WI38 (cell line): ENCODE data around the gene SPATA6.
"Not testable (repeated sequence)": the region's sequence is repeated elsewhere in the genome, so short reads cannot be mapped to it uniquely, and the experiment has no call there.

Experiments used
- H3K4me3 ChIP-seq: 2 replicates; pipeline ENCODE4 v1.5.1; 2011; ENCODE audit warnings: low read depth, mild to moderate bottlenecking, control low read depth, low read length
- CTCF ChIP-seq: IDR thresholded peaks from 2 replicates; pipeline ENCODE4 v1.5.1; 2012; ENCODE audit warnings: low read depth, mild to moderate bottlenecking, control low read depth, low read length

Gene SPATA6

DNA sequence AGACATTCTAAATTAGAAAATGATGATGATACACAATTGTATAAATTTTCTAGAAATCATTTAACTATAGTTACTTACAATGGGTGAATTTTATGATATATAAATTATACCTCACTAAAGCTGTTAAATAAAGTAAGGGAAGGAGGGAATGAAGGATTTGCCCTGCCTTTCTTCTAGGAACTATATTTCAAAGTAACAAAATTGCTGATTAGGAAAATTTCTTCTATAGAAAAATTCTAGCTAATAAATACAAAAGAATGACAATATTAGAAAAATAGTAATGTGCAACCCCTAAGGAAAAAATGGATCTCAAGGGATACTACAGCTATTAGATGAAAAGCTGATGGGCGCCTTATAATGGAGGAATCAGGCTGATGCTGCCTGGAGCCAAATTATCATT is 23.1 kb downstream of the SPATA6 start:
- no peak overlapping the region for H3K4me3 ChIP-seq
- TF ChIP-seq CTCF, result no peak

DNA sequence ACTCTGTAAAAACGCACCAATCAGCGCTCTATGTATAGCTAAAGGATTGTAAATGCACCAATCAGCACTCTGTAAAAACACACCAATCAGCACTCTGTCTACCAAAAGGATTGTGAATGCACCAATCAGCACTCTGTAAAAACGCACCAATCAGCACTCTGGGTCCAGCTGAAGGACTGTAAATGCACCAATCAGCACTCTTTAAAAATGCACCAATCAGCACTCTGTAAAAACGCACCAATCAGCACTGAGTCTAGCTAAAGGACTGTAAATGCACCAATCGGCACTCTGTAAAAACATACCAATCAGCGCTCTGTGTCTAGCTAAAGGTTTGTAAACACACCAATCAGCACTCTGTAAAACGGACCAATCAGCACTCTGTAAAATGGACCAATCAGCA is 27.8 kb downstream of the SPATA6 start:
- H3K4me3 ChIP-seq, result not testable (repeated sequence)

GRCh38 chr1:48442864-48443619 is 29.0 kb downstream of the SPATA6 start:
- H3K4me3 ChIP-seq, result no peak overlapping the region
- no peak for TF ChIP-seq CTCF

DNA sequence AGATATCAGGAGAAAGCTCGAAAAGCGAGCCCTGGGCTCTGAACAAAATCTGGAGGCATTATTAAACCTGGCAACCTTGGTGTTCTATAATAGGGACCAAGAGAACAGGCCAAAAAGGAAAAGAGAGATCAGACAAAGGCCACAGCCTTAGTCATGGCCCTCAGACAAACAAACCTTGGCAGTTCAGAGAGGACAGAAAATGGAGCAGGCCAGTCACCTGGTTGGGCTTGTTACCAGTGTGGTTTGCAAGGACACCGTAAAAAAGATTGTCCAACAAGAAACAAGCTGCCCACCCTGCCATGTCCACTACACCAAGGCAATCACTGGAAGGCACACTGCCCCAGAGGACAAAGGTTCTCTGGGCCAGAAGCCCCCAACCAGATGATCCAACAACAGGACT is 31.2 kb downstream of the SPATA6 start:
- not testable (repeated sequence) for H3K4me3 ChIP-seq

GRCh38 chr1:48439380-48439779 is 32.6 kb downstream of the SPATA6 start:
- no peak overlapping the region for H3K4me3 ChIP-seq
- no peak for TF ChIP-seq CTCF

DNA sequence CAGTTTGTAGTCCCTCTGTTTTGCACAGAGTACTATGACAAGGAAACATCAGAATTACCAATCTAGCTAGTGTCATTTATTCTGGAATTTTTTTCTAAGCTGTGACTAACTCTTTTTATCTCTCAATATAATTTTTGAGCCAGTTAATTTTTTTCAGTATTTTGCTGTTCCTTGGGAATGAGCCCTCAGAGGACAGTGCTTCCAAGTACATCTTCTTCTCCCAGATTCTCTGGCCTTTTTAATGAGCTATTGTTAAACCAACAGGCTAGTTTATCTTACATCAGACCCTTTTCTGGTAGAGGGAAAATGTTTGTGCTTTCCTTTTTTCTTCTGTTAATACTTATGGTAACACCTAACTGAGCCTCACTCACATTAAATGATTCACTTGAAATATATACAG is 34.6 kb downstream of the SPATA6 start:
- H3K4me3 ChIP-seq, result not testable (repeated sequence)

DNA sequence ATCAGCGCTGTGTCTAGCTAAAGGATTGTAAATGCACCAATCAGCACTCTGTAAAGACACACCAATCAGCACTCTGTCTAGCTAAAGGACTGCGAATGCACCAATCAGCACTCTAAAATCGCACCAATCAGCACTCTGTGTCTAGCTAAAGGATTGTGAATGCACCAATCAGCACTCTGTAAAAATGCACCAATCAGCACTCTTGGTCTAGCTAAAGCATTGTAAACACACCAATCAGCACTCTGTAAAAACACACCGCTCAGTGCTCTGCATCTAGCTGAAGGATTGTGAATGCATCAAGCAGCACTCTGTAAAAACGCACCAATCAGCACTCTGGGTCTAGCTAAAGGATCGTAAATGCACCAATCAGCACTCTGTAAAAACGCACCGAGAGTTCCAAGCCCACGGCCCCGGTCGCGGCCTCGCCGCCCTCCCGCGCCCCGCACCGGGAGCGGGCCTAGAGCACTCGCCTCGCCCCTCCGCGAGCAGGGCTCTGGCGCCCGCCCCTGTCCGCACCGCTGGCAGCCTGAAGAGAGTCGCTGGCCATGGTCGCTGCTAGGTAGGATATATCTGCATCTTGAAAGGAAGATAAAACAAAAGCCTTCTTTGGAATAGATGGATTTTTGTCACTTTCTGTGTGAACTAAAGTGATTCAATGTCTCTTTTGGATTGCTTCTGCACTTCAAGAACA is 36.5 kb downstream of the SPATA6 start:
- H3K4me3 ChIP-seq, result not testable (repeated sequence)

- no peak for TF ChIP-seq CTCF
Observed at GRCh38 chr1:48430832-48431231, 41.2 kb downstream of the SPATA6 start.

DNA sequence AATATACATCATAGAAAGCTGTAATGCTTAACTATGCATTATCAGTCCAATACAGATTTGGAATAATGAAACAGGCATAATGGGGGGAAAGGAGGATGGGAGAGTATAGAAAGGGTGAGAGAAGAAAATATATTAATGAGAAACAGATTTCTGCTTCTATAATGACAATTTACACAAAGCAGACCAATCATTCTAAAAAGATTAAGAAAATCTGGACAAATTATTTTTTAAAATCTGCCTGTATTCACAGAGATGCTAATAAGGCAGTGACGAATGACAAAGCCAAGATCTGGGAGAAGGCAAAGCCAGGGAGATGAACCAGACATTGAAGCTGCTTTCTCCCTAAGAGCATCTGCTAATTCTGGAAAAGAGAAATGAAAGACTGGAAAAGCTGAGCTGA is 50.0 kb downstream of the SPATA6 start:
- TF ChIP-seq CTCF, result no peak
- H3K4me3 ChIP-seq, result no peak overlapping the region

More at GRCh38 chr1:48430832-48431231, 41.2 kb downstream of the SPATA6 start:
- H3K4me3 ChIP-seq, result no peak overlapping the region
